Liver (tissue), 9 donors: ENCODE data around the gene CAMKMT. TPM values are rescaled to one million over a fixed set of nuclear protein-coding genes. Genes with fewer than 3 reads are reported as not detected.

Source experiments
- DNase-seq: peaks from one replicate; pipeline ENCODE4 v3.0.0-alpha.2; 2017; ENCODE audit warnings: low spot score
- H3K27ac ChIP-seq, 2 donors: one replicate each; pipeline ENCODE4 v1.7.0; 2013; ENCODE audit warnings: inconsistent platforms in 2 of 2, low read length in 2 of 2, control low read depth in 1 of 2, low read depth in 1 of 2, mild to moderate bottlenecking in 1 of 2
- H3K27me3 ChIP-seq, 4 donors: one replicate each; pipeline versions ENCODE4 v1.6.1 to v1.7.0; 2013; ENCODE audit warnings: low read length in 3 of 4, inconsistent platforms in 1 of 4, mild to moderate bottlenecking in 1 of 4, moderate library complexity in 1 of 4; ENCODE audit not compliant: control insufficient read depth in 4 of 4, insufficient read depth in 4 of 4
- H3K36me3 ChIP-seq, 4 donors: one replicate each; pipeline versions ENCODE4 v1.6.1 to v1.7.0; 2013; ENCODE audit warnings: low read length in 3 of 4, mild to moderate bottlenecking in 3 of 4, low read depth in 1 of 4, moderate library complexity in 1 of 4; ENCODE audit not compliant: control insufficient read depth in 4 of 4, insufficient read depth in 3 of 4
- H3K4me1 ChIP-seq, 4 donors: one replicate each; pipeline versions ENCODE4 v1.6.1 to v1.7.0; 2013; ENCODE audit warnings: low read length in 3 of 4, mild to moderate bottlenecking in 3 of 4, moderate library complexity in 1 of 4; ENCODE audit not compliant: control insufficient read depth in 4 of 4, insufficient read depth in 4 of 4
- H3K4me3 ChIP-seq, 3 donors: one replicate each; pipeline versions ENCODE4 v1.6.1 to v1.7.0; 2013; ENCODE audit warnings: low read length in 3 of 3, control low read depth in 1 of 3, low read depth in 1 of 3, mild to moderate bottlenecking in 1 of 3
- H3K9ac ChIP-seq, 2 donors: one replicate each; pipeline ENCODE4 v1.7.0; 2013; ENCODE audit warnings: low read length in 2 of 2, mild to moderate bottlenecking in 2 of 2, moderate library complexity in 2 of 2, control low read depth in 1 of 2, low read depth in 1 of 2
- H3K9me3 ChIP-seq, 4 donors: one replicate each; pipeline versions ENCODE4 v1.6.1 to v1.7.0; 2013; ENCODE audit warnings: low read length in 3 of 4; ENCODE audit not compliant: control insufficient read depth in 4 of 4
- EGR1 ChIP-seq, 2 donors: IDR thresholded peaks; 2 replicates each; pipeline ENCODE4 v1.6.1; 2016 to 2018; ENCODE audit warnings: antibody characterized with exemption in 2 of 2, low read depth in 2 of 2
- FOXA1 ChIP-seq: IDR thresholded peaks from 2 replicates; pipeline ENCODE4 v1.6.1; 2016; ENCODE audit warnings: antibody characterized with exemption
- FOXA2 ChIP-seq: IDR thresholded peaks from 2 replicates; pipeline ENCODE4 v1.6.1; 2016; ENCODE audit warnings: antibody characterized with exemption
- HNF4A ChIP-seq, 2 donors: conservative IDR thresholded peaks; 2 replicates each; pipeline ENCODE4 v1.6.1; 2016; ENCODE audit warnings: antibody characterized with exemption in 2 of 2, mild to moderate bottlenecking in 2 of 2
- JUND ChIP-seq, 2 donors: IDR thresholded peaks; 2 replicates each; pipeline ENCODE4 v1.6.1; 2016; ENCODE audit warnings: antibody characterized with exemption in 2 of 2
- NR2F2 ChIP-seq: IDR thresholded peaks from 2 replicates; pipeline ENCODE4 v1.6.1; 2016; ENCODE audit warnings: antibody characterized with exemption
- RAD21 ChIP-seq, 2 donors: IDR thresholded peaks; 2 replicates each; pipeline ENCODE4 v1.6.1; 2016; ENCODE audit warnings: antibody characterized with exemption in 2 of 2, mild to moderate bottlenecking in 2 of 2
- RXRA ChIP-seq, 2 donors: IDR thresholded peaks; 2 replicates each; pipeline ENCODE4 v1.6.1; 2017 to 2018; ENCODE audit warnings: antibody characterized with exemption in 2 of 2, mild to moderate bottlenecking in 1 of 2
- TAF1 ChIP-seq: conservative IDR thresholded peaks from 2 replicates; pipeline ENCODE4 v1.6.1; 2016; ENCODE audit warnings: antibody characterized with exemption, mild to moderate bottlenecking
- WGBS: extraction: QIAGEN DNeasy Blood & Tissue Kit; methylation state at CpG from one replicate; pipeline ENCODE4 v1.1.7; 2013; 5-methylcytosine and 5-hydroxymethylcytosine counted together
- polyA plus RNA-seq, 2 donors: library from polyadenylated mRNA; stranded (reverse) in 1 of 2; unstranded in 1 of 2; fragments of 200-250 nt in 1 of 2; fragments of >200 nt in 1 of 2; fragmentation: Nextera tagmentation in 1 of 2; extraction: Ambion mirVana in 1 of 2; gene quantifications; one replicate each; pipeline versions ENCODE4 v1.2.1 to v1.2.3, GENCODE V29; 2013 to 2015
- total RNA-seq, 2 donors: library from RNA; depleted of rRNA; stranded (reverse); fragments of >200 nt; gene quantifications; one replicate each; pipeline ENCODE4 v1.2.3, GENCODE V29; 2014
- TF ChIP-seq, protein P1 (sequence below): IDR thresholded peaks from 2 replicates; pipeline ENCODE4 v1.6.1; 2016; ENCODE audit warnings: antibody characterized with exemption
- TF ChIP-seq, protein P2 (sequence below): IDR thresholded peaks from 2 replicates; pipeline ENCODE4 v1.6.1; 2016; ENCODE audit warnings: antibody characterized with exemption
- TF ChIP-seq, protein P3 (sequence below): fragments of 150-350 bp; IDR thresholded peaks from 2 replicates; pipeline ENCODE4 v1.5.1; 2017; ENCODE audit warnings: improper control_type of control experiment, low read depth, low read length; ENCODE audit not compliant: missing input control
- TF ChIP-seq, protein P4 (sequence below): IDR thresholded peaks from 2 replicates; pipeline ENCODE4 v1.6.1; 2016; ENCODE audit warnings: antibody characterized with exemption, mild to moderate bottlenecking
- donor health status: healthy.
- donor health status: healthy.
- donor health status: healthy.
- donor health status: healthy.
- donor health status: healthy.

CAMKMT gene
- total and polyA plus RNA-seq, 4 donors, result 1.5 to 12.7 (median 7.1) TPM

DNA sequence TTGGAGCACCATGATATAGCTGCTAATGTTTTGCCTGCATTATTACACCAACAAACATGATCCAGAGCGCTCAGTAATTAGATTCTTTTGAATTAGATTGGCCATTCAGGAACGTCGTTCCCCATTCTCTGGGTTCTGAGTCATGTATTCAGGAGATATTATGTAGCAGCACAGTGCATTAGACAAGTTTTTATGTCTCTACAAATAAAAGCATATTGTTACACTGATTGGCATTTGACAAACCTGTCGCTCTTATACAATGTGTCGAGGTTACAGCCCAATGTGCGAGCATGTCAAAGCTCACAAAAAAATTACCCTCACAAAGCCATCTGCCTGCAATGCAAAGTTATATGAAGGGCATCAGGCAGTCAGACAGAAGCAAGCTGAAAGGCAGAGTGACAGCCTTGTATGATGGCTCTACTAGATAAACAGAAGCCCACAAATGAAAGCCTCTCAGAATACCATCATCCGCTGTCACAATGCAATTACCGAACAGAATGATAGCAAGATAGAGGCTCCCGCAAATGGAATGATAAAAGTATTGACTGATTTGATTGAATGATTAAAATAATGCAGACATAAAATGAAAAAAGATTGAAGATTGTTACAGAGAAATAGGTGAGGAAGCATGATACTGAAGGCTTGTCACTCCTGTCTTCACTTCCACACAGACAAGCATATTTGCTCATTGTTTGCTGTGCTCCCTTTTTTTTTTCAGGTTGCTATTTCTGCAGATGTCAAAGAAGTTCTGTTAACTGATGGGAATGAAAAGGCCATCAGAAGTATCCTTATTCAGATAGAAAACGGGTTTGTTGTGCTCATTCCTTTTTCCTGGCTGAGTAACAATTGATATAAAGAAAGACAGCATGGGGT, 345.2 kb downstream of the CAMKMT start:
- H3K9ac ChIP-seq, result no peak overlapping the region
- TF ChIP-seq, protein P1, sequence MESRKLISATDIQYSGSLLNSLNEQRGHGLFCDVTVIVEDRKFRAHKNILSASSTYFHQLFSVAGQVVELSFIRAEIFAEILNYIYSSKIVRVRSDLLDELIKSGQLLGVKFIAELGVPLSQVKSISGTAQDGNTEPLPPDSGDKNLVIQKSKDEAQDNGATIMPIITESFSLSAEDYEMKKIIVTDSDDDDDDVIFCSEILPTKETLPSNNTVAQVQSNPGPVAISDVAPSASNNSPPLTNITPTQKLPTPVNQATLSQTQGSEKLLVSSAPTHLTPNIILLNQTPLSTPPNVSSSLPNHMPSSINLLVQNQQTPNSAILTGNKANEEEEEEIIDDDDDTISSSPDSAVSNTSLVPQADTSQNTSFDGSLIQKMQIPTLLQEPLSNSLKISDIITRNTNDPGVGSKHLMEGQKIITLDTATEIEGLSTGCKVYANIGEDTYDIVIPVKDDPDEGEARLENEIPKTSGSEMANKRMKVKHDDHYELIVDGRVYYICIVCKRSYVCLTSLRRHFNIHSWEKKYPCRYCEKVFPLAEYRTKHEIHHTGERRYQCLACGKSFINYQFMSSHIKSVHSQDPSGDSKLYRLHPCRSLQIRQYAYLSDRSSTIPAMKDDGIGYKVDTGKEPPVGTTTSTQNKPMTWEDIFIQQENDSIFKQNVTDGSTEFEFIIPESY, result no peak
- TF ChIP-seq, protein P2, sequence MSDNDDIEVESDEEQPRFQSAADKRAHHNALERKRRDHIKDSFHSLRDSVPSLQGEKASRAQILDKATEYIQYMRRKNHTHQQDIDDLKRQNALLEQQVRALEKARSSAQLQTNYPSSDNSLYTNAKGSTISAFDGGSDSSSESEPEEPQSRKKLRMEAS, result no peak
- no peaks in the 10 kb centered on the region for H3K9me3 ChIP-seq
- no peaks in the 10 kb centered on the region for H3K36me3 ChIP-seq
- H3K27me3 ChIP-seq, result no peaks in the 10 kb centered on the region
- no peak overlapping the region for H3K27ac ChIP-seq
- DNase-seq, result no peak
- H3K4me3 ChIP-seq, result no peak overlapping the region
- 96% methylated on average over 10 of the region's 10 CpGs for WGBS
- no peaks in the 10 kb centered on the region for H3K4me1 ChIP-seq

DNA sequence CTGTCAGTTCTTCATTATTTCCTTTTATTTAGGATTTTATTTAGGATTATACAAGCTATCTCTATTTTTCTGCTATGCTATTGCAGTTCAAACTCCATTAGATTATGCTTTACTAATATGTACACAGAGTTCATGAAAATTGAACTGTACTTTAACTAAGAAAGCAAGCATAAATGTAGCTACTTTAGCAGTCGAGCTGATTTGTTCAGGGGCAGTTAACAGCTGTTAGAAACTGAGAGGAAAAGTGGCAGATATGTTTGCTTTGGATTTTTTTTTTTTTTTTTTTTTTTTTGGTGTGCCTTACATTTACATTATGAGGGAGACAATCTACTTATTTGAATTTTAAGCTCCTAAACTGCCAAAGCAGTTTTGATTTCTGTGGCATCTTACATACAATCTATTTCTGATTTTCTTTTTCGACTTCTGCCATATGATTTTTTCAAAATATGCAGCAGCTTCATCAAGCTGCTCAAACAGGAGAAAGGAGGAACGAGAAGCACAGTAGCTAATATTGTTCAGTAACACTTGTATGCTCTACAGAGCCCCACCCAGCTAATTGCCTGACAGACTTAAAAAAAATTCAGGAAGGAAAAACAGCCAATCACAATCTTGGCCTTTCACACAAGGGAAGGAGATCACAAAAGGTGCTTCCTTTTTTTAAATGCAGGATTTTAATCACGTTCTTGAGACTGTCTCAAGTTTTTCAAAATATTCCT, 346.4 kb downstream of the CAMKMT start:
- Histone ChIP-seq H3K36me3 (no peaks in the 10 kb centered on the region), H3K4me1 (no peaks in the 10 kb centered on the region), H3K27ac (no peak overlapping the region), H3K27me3 (no peaks in the 10 kb centered on the region), H3K9me3 (no peaks in the 10 kb centered on the region), H3K9ac (no peak overlapping the region), H3K4me3 (no peak overlapping the region)
- 66% methylated on average over 4 of the region's 4 CpGs for WGBS
- TF ChIP-seq, protein P2, result no peak
- no peak for DNase-seq

DNA sequence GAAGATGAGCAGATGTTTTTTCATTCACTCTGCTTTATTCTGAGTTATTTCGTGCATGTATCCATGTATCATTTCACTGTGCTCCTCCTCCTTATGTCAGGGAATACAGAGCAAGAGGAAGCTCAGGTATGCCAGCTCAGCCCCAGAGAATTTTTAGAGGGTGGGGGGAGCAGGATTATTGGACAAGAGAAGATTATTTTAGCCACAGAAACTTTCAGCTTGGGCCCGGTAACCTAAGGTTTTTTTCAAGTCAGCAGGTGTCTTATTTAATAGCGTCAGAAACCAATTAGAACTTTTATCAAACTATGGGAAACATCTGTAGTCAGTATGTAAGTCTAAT, 346.9 kb downstream of the CAMKMT start:
- no peaks in the 10 kb centered on the region for H3K9me3 ChIP-seq
- no peak for DNase-seq
- H3K9ac ChIP-seq, result no peak overlapping the region
- 79% methylated on average over 3 of the region's 3 CpGs for WGBS
- H3K27me3 ChIP-seq, result no peaks in the 10 kb centered on the region
- no peak overlapping the region for H3K4me3 ChIP-seq
- no peak overlapping the region for H3K27ac ChIP-seq
- H3K36me3 ChIP-seq, result no peaks in the 10 kb centered on the region
- no peaks in the 10 kb centered on the region for H3K4me1 ChIP-seq
- TF ChIP-seq RAD21 (IDR thresholded peaks at IDR 0.05) (no peak), FOXA2 (no peak), HNF4A (conservative IDR thresholded peaks at IDR 0.05) (no peak)

DNA sequence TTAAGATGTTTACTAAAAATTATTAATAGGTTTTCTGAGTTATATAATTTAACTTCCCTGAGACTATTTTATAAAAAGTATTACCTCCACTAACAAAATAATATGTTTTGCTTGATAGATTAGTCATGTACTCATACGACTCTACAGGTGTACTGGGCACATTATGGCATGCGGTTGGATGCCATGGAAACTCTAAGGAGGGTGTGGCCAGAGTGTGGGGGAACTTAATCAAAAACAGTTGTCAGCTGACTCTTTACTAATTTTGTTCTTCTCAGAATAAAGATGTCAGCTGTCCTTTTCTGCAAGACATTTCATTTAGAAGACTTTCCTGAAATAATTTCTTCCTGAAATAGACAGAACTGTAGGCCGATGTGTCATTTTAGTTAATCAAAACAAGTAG, 351.4 kb downstream of the CAMKMT start:
- Histone ChIP-seq H3K27me3 (no peaks in the 10 kb centered on the region), H3K36me3 (no peaks in the 10 kb centered on the region), H3K9me3 (no peaks in the 10 kb centered on the region), H3K4me3 (no peak overlapping the region), H3K9ac (no peak overlapping the region), H3K27ac (no peak overlapping the region), H3K4me1 (no peaks in the 10 kb centered on the region)
- no peak for DNase-seq
- WGBS, result 87% methylated on average over 3 of the region's 3 CpGs
- TF ChIP-seq, protein P3, sequence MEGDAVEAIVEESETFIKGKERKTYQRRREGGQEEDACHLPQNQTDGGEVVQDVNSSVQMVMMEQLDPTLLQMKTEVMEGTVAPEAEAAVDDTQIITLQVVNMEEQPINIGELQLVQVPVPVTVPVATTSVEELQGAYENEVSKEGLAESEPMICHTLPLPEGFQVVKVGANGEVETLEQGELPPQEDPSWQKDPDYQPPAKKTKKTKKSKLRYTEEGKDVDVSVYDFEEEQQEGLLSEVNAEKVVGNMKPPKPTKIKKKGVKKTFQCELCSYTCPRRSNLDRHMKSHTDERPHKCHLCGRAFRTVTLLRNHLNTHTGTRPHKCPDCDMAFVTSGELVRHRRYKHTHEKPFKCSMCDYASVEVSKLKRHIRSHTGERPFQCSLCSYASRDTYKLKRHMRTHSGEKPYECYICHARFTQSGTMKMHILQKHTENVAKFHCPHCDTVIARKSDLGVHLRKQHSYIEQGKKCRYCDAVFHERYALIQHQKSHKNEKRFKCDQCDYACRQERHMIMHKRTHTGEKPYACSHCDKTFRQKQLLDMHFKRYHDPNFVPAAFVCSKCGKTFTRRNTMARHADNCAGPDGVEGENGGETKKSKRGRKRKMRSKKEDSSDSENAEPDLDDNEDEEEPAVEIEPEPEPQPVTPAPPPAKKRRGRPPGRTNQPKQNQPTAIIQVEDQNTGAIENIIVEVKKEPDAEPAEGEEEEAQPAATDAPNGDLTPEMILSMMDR, result no peak
- TF ChIP-seq FOXA2 (no peak), TAF1 (no peak), FOXA1 (no peak), EGR1 (IDR thresholded peaks at IDR 0.05; ENCODE audit: low read depth in 2 of 2) (no peak), RXRA (IDR thresholded peaks at IDR 0.05) (no peak), JUND (IDR thresholded peaks at IDR 0.05) (no peak), NR2F2 (no peak)
- TF ChIP-seq, protein P4, sequence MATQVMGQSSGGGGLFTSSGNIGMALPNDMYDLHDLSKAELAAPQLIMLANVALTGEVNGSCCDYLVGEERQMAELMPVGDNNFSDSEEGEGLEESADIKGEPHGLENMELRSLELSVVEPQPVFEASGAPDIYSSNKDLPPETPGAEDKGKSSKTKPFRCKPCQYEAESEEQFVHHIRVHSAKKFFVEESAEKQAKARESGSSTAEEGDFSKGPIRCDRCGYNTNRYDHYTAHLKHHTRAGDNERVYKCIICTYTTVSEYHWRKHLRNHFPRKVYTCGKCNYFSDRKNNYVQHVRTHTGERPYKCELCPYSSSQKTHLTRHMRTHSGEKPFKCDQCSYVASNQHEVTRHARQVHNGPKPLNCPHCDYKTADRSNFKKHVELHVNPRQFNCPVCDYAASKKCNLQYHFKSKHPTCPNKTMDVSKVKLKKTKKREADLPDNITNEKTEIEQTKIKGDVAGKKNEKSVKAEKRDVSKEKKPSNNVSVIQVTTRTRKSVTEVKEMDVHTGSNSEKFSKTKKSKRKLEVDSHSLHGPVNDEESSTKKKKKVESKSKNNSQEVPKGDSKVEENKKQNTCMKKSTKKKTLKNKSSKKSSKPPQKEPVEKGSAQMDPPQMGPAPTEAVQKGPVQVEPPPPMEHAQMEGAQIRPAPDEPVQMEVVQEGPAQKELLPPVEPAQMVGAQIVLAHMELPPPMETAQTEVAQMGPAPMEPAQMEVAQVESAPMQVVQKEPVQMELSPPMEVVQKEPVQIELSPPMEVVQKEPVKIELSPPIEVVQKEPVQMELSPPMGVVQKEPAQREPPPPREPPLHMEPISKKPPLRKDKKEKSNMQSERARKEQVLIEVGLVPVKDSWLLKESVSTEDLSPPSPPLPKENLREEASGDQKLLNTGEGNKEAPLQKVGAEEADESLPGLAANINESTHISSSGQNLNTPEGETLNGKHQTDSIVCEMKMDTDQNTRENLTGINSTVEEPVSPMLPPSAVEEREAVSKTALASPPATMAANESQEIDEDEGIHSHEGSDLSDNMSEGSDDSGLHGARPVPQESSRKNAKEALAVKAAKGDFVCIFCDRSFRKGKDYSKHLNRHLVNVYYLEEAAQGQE, result no peak
- TF ChIP-seq, protein P2, result no peak
